Activated naive CD8-positive, alpha-beta T cell treated with anti-CD3 and anti-CD28 coated beads, Interleukin-2, amount 50 U/mL, for 24 hours (primary cell): ENCODE measurements around the gene UBR4.

ENCODE experiments used
- ATAC-seq: fragments of 150-1000 bp; cut with Tn5 transposase; one replicate; pipeline ENCODE4 v1.10.0; 2021
- DNase-seq: peaks from one replicate; pipeline ENCODE4 v3.0.0; 2021
- H3K27ac Mint-ChIP-seq: one replicate; pipeline ENCODE4 v1.8.0; 2021; ENCODE audit warnings: mild to moderate bottlenecking, mixed read lengths
- H3K27me3 Mint-ChIP-seq: one replicate; pipeline ENCODE4 v1.8.0; 2021; ENCODE audit warnings: mixed read lengths
- H3K36me3 Mint-ChIP-seq: one replicate; pipeline ENCODE4 v1.8.0; 2021; ENCODE audit warnings: low read depth, mixed read lengths
- H3K4me1 Mint-ChIP-seq: one replicate; pipeline ENCODE4 v1.8.0; 2021; ENCODE audit warnings: mixed read lengths
- H3K4me3 Mint-ChIP-seq: one replicate; pipeline ENCODE4 v1.8.0; 2021; ENCODE audit warnings: mild to moderate bottlenecking, moderate library complexity, mixed read lengths
- H3K9me3 Mint-ChIP-seq: one replicate; pipeline ENCODE4 v1.8.0; 2021; ENCODE audit warnings: mixed read lengths

The UBR4 gene

DNA sequence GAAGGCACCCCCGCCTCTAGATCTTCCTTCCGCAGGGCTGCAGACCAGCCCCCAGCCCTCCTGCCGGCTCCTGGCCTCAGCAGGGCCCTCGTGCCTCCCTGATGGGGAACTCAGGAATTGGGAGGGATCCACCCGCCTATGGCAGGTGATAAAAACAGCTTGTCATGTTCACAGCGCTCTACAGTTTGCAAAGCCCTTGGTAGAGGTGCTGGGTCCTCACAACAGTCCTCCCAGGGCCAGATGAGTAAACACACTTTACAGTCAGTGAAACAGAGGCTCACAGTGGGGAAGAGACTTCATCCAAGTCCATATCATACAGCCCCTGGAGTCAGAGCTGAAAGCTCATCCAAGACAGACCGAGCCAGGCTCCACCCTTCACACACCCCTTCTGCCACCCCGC, 156.6 kb downstream of the UBR4 start:
- ATAC-seq (no peak), DNase-seq (no peak)
- Mint-ChIP-seq H3K27me3 (peaks cover 39% of the 10 kb centered on the region), H3K36me3 (no peaks in the 10 kb centered on the region), H3K4me3 (no peak overlapping the region), H3K4me1 (peaks cover 5% of the 10 kb centered on the region), H3K9me3 (no peaks in the 10 kb centered on the region), H3K27ac (no peak overlapping the region)

- no peak overlapping the region for H3K4me3 Mint-ChIP-seq
- peaks cover 10% of the 10 kb centered on the region for H3K4me1 Mint-ChIP-seq
- DNase-seq: no peak
- ATAC-seq: no peak
- H3K36me3 Mint-ChIP-seq: no peaks in the 10 kb centered on the region
- peaks cover 25% of the 10 kb centered on the region for H3K27me3 Mint-ChIP-seq
- H3K27ac Mint-ChIP-seq: no peak overlapping the region
- no peaks in the 10 kb centered on the region for H3K9me3 Mint-ChIP-seq
These were observed 160.3 kb downstream of the UBR4 start for GRCh38 chr1:19049798-19050197.

DNA sequence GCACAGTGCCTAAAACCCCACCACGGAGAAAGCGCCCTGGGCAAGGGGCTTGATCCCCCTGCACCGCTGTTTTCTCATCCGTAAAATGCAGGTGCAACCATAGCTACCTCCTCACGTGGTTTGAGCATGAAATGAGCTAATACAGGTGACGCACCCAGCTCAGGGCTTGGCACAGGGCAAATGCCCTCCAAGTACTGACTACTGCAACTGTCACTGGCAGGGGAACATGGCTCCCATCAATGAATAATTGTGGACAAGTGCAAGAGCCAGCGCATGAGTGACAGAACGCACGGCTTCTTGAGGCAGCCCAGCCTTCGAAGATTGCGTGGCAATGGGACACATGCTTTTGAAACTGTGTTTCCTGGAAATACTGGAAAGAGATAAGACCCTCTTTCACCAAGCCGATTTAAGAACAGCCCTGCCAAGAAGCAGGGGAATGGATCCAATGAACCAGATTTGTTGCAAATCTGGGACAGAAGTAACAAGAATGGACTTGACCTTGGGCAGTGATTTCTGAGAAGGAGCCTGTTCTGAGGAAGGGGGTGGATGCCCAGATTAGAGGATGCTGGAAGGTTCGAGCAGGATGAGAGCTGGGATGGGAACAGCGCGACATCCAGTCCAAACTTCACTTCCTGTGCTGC, 160.8 kb downstream of the UBR4 start:
- H3K4me1 Mint-ChIP-seq: peaks cover 9% of the 10 kb centered on the region
- no peaks in the 10 kb centered on the region for H3K36me3 Mint-ChIP-seq
- H3K9me3 Mint-ChIP-seq: no peaks in the 10 kb centered on the region
- no peak overlapping the region for H3K27ac Mint-ChIP-seq
- ATAC-seq (no peak), DNase-seq (no peak)
- no peak overlapping the region for H3K4me3 Mint-ChIP-seq
- peaks cover 25% of the 10 kb centered on the region for H3K27me3 Mint-ChIP-seq

GRCh38 chr1:19046972-19047731, 162.9 kb downstream of the UBR4 start:
- Mint-ChIP-seq H3K27ac (no peak overlapping the region), H3K27me3 (peaks cover 15% of the 10 kb centered on the region), H3K36me3 (no peaks in the 10 kb centered on the region), H3K9me3 (no peaks in the 10 kb centered on the region), H3K4me1 (peaks cover 12% of the 10 kb centered on the region), H3K4me3 (no peak overlapping the region)
- ATAC-seq: no peak
- DNase-seq: no peak

DNA sequence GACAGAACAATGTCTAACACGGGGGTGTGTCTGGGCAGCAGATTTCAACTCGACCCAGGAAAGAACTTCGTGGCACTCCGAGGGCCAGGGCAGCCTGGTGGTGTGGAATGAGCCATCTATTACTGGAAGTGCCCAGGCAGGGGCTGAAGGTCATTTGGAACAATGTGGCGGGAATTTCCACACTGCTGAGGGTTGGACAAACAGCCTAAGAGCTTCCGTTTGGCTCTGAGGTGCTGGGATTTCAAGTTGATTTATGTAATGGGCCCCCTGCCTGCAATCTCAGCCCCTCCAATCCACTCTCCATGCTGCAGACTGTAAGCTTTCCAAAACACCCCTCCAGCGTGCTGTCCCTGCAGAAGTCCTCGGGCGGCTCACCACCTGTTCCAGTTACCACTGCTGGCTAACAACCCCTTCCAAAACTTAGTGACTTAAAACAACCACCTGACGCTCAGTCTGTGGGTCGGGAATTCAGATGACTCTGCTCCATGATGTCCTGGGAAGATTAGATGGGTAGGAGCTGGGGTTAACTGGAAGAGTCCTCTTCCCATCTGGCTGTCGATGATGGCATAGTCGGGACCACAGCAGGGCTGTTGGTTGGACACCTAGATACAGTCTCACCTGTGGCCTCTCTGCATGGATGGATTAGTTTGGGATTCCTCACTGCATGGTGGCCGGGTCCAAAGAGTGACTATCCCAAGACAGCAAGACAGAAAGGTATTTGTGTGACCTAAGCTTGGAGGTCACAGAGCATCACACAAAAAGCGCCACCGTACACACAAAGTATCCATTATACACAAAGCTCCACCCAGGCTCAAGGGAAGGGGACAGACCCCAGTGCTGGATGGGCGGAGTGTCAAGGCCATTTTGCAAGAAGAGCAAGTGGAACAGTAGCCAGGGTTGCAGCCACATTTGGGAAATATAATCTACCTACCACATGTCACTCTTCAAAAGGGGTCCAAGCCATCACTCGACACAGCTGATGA, 163.9 kb downstream of the UBR4 start:
- Mint-ChIP-seq H3K4me1 (peaks cover 12% of the 10 kb centered on the region), H3K27me3 (peaks cover 16% of the 10 kb centered on the region), H3K36me3 (no peaks in the 10 kb centered on the region), H3K4me3 (no peak overlapping the region), H3K9me3 (no peaks in the 10 kb centered on the region), H3K27ac (no peak overlapping the region)
- DNase-seq (no peak), ATAC-seq (no peak)

- H3K4me3 Mint-ChIP-seq: no peak overlapping the region
- no peak overlapping the region for H3K27ac Mint-ChIP-seq
- peaks cover 22% of the 10 kb centered on the region for H3K27me3 Mint-ChIP-seq
- peak; percentile 26 for DNase-seq
- no peaks in the 10 kb centered on the region for H3K36me3 Mint-ChIP-seq
- peaks cover 12% of the 10 kb centered on the region for H3K4me1 Mint-ChIP-seq
- peak; percentile 77 for ATAC-seq
- no peaks in the 10 kb centered on the region for H3K9me3 Mint-ChIP-seq
These were observed 164.9 kb downstream of the UBR4 start for GRCh38 chr1:19044975-19045831.

GRCh38 chr1:19044471-19044870, 165.6 kb downstream of the UBR4 start:
- H3K27me3 Mint-ChIP-seq: peaks cover 27% of the 10 kb centered on the region

GRCh38 chr1:19043579-19044443, 166.3 kb downstream of the UBR4 start:
- Mint-ChIP-seq H3K27ac (no peak overlapping the region), H3K9me3 (no peaks in the 10 kb centered on the region), H3K36me3 (no peaks in the 10 kb centered on the region), H3K4me1 (peaks cover 12% of the 10 kb centered on the region), H3K4me3 (no peak overlapping the region), H3K27me3 (peaks cover 30% of the 10 kb centered on the region)
- DNase-seq: no peak
- ATAC-seq: no peak

More at GRCh38 chr1:19044471-19044870, 165.6 kb downstream of the UBR4 start:
- DNase-seq (no peak), ATAC-seq (no peak)
- Mint-ChIP-seq H3K27ac (no peak overlapping the region), H3K9me3 (no peaks in the 10 kb centered on the region), H3K36me3 (no peaks in the 10 kb centered on the region), H3K4me1 (peaks cover 12% of the 10 kb centered on the region), H3K4me3 (no peak overlapping the region)

DNA sequence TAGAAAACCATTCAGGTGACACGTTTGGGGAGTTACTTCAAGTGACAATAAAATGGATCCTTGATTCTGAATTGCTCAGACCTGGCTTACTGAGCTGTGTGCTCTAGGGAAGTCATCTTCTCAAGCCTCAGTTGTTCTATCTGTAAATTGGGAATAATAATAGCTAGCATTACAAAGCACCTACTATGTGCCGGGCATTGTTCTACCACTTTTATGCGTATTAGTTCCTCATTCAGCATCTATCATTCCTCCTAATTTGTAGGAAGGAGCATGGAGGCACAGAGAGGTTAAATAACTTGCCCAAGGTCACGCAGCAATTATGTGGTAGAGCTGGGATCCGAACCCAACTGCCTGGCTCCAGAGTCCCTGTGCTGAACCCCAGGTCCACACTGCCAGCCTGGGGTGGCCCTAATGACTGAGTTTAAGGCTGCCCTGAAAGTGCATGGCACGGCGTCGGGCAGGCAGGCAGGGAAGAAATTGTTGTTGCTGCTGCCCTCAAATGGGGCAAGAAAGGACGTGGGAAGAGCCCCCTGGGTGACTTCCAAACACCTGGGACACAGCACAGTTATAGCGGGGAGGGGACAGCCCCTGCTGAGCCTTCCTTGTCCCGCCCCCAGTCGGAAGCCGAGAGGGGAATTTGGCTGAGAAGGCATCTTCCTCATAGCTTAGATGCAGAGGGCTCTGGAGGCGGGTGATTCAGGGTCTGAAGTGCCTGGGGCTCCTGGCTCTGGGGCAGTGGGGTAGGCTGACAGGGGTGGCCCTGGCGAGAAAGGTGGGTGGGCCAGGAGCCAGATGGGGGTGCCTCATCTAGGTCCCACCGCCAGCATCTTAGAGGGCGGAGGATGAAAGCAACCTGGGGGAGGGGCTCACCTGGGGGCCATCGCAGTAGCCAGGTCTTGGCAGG, 167.1 kb downstream of the UBR4 start:
- peak; percentile 29 for DNase-seq
- ATAC-seq: peak; percentile 63
- H3K9me3 Mint-ChIP-seq: no peaks in the 10 kb centered on the region
- no peak overlapping the region for H3K27ac Mint-ChIP-seq
- H3K4me3 Mint-ChIP-seq: no peak overlapping the region
- H3K36me3 Mint-ChIP-seq: no peaks in the 10 kb centered on the region
- H3K27me3 Mint-ChIP-seq: peaks cover 30% of the 10 kb centered on the region
- peaks cover 12% of the 10 kb centered on the region for H3K4me1 Mint-ChIP-seq

DNA sequence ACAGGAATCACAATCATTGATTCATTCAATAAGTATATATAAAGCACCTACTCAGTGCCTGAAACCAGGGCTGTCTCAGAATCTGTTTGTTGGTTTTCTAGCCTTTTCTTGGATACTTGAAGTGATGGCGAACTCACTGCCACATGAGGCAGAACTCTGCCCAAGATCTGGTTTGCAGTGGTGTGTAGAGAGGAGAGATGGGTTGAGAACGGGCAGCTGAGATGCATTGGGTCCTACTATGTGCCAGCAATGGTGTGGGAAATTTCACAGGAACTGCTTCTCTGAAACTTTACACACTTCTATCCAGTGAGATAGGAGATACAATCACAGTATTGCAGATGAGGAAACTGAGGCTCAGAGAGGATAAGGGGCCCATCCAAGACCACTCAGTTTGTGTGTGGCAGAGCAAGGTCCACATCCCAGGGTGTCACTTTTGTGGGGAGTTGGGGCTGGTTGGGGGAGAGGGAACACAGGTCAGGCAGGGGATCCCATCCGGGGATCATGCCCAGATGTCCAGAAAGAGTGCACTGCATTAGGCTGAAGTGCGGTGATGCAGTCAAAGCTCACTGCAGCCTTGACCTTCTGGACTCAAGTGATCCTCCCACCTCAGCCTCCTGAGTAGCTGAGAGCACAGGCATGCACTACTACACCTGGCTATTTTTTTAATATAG, 169.9 kb downstream of the UBR4 start:
- ATAC-seq: no peak
- Mint-ChIP-seq H3K9me3 (no peaks in the 10 kb centered on the region), H3K27me3 (peaks cover 18% of the 10 kb centered on the region), H3K4me1 (peaks cover 6% of the 10 kb centered on the region), H3K27ac (no peak overlapping the region), H3K36me3 (no peaks in the 10 kb centered on the region), H3K4me3 (no peak overlapping the region)
- DNase-seq: no peak

DNA sequence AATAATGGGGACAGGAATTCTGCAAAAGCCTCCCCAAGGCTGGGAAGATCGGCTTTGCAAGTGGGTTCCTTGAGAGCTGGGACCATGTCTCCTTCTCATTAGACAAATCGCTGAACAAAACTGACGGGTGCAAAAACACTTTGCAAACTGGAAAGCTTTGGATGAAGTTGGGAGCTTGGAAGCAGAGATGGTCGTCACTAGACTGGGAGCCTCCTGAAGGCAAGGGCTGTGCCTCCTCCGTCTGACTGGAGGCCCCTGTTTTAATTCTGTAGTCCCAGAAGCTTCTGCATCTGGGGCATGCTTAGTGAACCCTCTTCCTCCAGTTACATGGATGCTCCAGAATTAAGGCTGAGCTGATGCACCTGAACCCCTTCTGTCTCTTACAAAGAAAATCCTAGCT, 171.3 kb downstream of the UBR4 start:
- H3K4me3 Mint-ChIP-seq: no peak overlapping the region
- H3K4me1 Mint-ChIP-seq: peaks cover 3% of the 10 kb centered on the region
- H3K27me3 Mint-ChIP-seq: peaks cover 18% of the 10 kb centered on the region
- no peaks in the 10 kb centered on the region for H3K9me3 Mint-ChIP-seq
- DNase-seq (no peak), ATAC-seq (no peak)
- no peak overlapping the region for H3K27ac Mint-ChIP-seq
- no peaks in the 10 kb centered on the region for H3K36me3 Mint-ChIP-seq

DNA sequence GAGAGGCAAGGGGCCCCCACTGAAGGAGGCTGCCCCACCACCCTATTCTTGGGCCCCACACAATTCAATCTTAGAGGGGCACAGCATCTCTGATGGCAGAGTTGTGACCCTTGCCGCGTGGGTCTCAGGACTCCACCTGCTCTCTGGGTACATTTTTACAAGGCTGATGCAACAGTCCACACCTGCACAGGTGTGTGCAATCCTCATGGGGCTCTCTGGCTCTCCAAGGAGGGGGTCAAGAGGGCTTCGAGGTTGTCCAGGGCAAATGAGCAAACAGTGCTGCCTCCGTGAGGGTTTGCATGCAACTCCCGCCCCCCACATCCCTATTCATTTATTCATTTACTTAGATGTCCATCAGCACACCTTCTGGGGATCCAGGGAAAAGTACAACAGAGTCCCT, 172.0 kb downstream of the UBR4 start:
- Mint-ChIP-seq H3K27me3 (peaks cover 18% of the 10 kb centered on the region), H3K36me3 (no peaks in the 10 kb centered on the region), H3K4me3 (no peak overlapping the region), H3K27ac (no peak overlapping the region), H3K9me3 (no peaks in the 10 kb centered on the region), H3K4me1 (peaks cover 3% of the 10 kb centered on the region)
- DNase-seq: no peak
- no peak for ATAC-seq
